D721Med (cell line): ENCODE measurements around the gene GCNT1.
"Not testable (repeated sequence)": the region's sequence is repeated elsewhere in the genome, so short reads cannot be mapped to it uniquely, and the experiment has no call there.

Source experiments
- DNase-seq: peaks from one replicate; pipeline ENCODE4 v3.0.0; 2011; ENCODE audit warnings: low spot score; ENCODE audit not compliant: insufficient read length
- FAIRE-seq: peaks from 2 replicates; lab custom pipeline; 2011; peaks lifted over from hg19 to GRCh38; lab: Jason Lieb, UNC
- TF ChIP-seq, protein P1 (sequence below): IDR thresholded peaks from 2 replicates; pipeline ENCODE4 v1.5.1; 2012; ENCODE audit warnings: mild to moderate bottlenecking, control low read depth; ENCODE audit not compliant: insufficient read depth; ENCODE audit errors: missing control alignments

Gene GCNT1

GRCh38 chr9:76433406-76433805, 25.6 kb upstream of the GCNT1 start:
- TF ChIP-seq, protein P1, sequence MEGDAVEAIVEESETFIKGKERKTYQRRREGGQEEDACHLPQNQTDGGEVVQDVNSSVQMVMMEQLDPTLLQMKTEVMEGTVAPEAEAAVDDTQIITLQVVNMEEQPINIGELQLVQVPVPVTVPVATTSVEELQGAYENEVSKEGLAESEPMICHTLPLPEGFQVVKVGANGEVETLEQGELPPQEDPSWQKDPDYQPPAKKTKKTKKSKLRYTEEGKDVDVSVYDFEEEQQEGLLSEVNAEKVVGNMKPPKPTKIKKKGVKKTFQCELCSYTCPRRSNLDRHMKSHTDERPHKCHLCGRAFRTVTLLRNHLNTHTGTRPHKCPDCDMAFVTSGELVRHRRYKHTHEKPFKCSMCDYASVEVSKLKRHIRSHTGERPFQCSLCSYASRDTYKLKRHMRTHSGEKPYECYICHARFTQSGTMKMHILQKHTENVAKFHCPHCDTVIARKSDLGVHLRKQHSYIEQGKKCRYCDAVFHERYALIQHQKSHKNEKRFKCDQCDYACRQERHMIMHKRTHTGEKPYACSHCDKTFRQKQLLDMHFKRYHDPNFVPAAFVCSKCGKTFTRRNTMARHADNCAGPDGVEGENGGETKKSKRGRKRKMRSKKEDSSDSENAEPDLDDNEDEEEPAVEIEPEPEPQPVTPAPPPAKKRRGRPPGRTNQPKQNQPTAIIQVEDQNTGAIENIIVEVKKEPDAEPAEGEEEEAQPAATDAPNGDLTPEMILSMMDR = no peak
- no peak for FAIRE-seq
- DNase-seq = no peak

- FAIRE-seq = no peak
- TF ChIP-seq, protein P1 = no peak
- no peak for DNase-seq
Measured at GRCh38 chr9:76433836-76434235, 25.1 kb upstream of the GCNT1 start.

GRCh38 chr9:76434897-76435296, 24.1 kb upstream of the GCNT1 start:
- DNase-seq, FAIRE-seq: not testable (repeated sequence)

DNA sequence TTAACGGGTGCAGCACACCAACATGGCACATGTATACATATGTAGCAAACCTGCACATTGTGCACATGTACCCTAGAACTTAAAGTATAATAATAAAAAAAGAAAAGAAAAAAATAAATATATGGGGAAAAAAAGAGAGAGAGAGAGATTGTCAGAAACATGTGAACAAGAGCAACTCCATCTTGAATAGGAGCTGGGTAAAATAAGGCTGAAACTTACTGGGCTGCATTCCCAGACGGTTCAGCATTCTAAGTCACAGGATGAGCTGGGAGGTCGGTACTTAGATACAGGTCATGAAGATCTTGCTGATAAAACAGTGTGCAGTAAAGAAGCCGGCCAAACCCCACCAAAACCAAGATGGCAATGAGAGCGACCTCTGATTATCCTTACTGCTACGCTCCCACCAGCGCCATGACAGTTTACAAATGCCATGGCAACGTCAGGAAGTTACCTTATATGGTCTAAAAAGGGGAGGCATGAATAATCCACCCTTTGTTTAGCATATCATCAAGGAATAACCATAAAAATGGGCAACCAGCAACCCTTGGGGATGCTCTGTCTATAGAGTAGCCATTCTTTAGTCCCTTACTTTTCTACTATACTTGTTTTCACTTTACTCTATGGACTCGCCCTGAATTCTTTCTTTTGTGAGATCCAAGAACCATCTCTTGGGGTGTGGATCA, 21.8 kb upstream of the GCNT1 start:
- not testable (repeated sequence) for FAIRE-seq, DNase-seq

- DNase-seq = no peak
- TF ChIP-seq, protein P1 = no peak
- no peak for FAIRE-seq
Measured at GRCh38 chr9:76438841-76439588, 20.0 kb upstream of the GCNT1 start.

GRCh38 chr9:76441551-76442322, 17.2 kb upstream of the GCNT1 start:
- DNase-seq = no peak
- TF ChIP-seq, protein P1 = no peak
- no peak for FAIRE-seq

DNA sequence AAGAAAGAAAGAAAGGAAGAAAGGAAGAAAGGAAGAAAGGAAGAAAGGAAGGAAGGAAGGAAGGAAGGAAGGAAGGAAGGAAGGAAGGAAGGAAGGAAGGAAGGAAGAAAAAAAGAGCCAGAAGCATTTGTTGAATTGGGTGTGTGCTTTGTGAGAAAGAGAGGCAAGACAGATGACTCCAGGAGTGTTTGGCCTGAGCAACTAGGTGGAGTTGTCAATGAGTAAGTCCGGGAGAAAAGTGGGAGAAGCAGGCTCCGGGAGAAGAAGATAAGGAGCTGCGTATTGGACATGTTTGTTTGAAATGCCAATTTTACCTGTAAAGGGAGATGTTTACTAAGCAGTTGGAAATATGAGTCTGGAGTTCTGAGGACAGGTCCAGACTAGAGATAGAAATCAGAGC, 15.1 kb upstream of the GCNT1 start:
- DNase-seq (no peak), FAIRE-seq (no peak)
- TF ChIP-seq, protein P1 = no peak
